Small intestine (tissue), 16 donors: Measurements from ENCODE around the gene PSME3IP1. TPM values are rescaled to one million over a fixed set of nuclear protein-coding genes. Genes with fewer than 3 reads are reported as not detected.
A peak's percentile ranks its signal among the peaks of the same experiment; 100 is the strongest.

Experiments used
- DNase-seq, 2 donors: peaks; one replicate each; pipeline versions ENCODE4 v3.0.0 to v3.0.0-alpha.2; 2013
- FAIRE-seq: peaks from 2 replicates; lab custom pipeline; 2012; peaks lifted over from hg19 to GRCh38; lab: Jason Lieb, UNC
- H3K27ac ChIP-seq, 3 donors: one replicate each; pipeline ENCODE4 v1.5.1; 2013; ENCODE audit warnings: low read length in 2 of 3, mild to moderate bottlenecking in 2 of 3, control low read depth in 1 of 3, inconsistent platforms in 1 of 3, low read depth in 1 of 3, moderate library complexity in 1 of 3
- H3K27me3 ChIP-seq, 3 donors: one replicate each; pipeline ENCODE4 v1.6.1; 2013; ENCODE audit warnings: low read length in 3 of 3, inconsistent platforms in 1 of 3; ENCODE audit not compliant: control insufficient read depth in 3 of 3, insufficient read depth in 3 of 3
- H3K36me3 ChIP-seq, 3 donors: one replicate each; pipeline ENCODE4 v1.6.1; 2013; ENCODE audit warnings: low read length in 3 of 3, inconsistent platforms in 1 of 3, low read depth in 1 of 3, mild to moderate bottlenecking in 1 of 3, moderate library complexity in 1 of 3; ENCODE audit not compliant: control insufficient read depth in 3 of 3, insufficient read depth in 2 of 3
- H3K4me1 ChIP-seq, 3 donors: one replicate each; pipeline ENCODE4 v1.6.1; 2013; ENCODE audit warnings: low read length in 2 of 3, inconsistent platforms in 1 of 3, low read depth in 1 of 3, mild to moderate bottlenecking in 1 of 3, moderate library complexity in 1 of 3; ENCODE audit not compliant: control insufficient read depth in 3 of 3, insufficient read depth in 2 of 3
- H3K4me3 ChIP-seq, 3 donors: one replicate each; pipeline ENCODE4 v1.5.1; 2013; ENCODE audit warnings: low read length in 3 of 3, control low read depth in 1 of 3, inconsistent platforms in 1 of 3, low read depth in 1 of 3, mild to moderate bottlenecking in 1 of 3, moderate library complexity in 1 of 3
- H3K9me3 ChIP-seq, 2 donors: one replicate each; pipeline ENCODE4 v1.6.1; 2013; ENCODE audit warnings: low read depth in 1 of 2, low read length in 1 of 2; ENCODE audit not compliant: control insufficient read depth in 2 of 2, insufficient read depth in 1 of 2
- WGBS, 3 donors: extraction: QIAGEN DNeasy Blood & Tissue Kit; methylation state at CpG; one replicate each; pipeline ENCODE4 v1.1.7; 2013; 5-methylcytosine and 5-hydroxymethylcytosine counted together
- long read RNA-seq, 10 donors: transcript quantifications; one replicate each; lab custom pipeline, GENCODE V29; 2026
- polyA plus RNA-seq, 4 donors: library from polyadenylated mRNA; stranded (reverse) in 3 of 4; unstranded in 1 of 4; fragments of 200-250 nt in 3 of 4; fragments of 120-200 nt in 1 of 4; gene quantifications; one replicate each; pipeline versions ENCODE4 v1.2.1 to v1.2.3, GENCODE V29; 2013
- donor health status: healthy with polysubstance abuse.
- donor health status: control.
- donor health status: control.
- donor health status: Bipolar disorder and iron deficiency.
- donor health status: healthy.

Gene PSME3IP1
- polyA plus RNA-seq = 10 to 100 TPM; 60.8 to 93.4 (median 70.6) TPM
- long read RNA-seq, donor 1 = 0 reads
- long read RNA-seq, donor 2, partial matches to known transcripts = 0 of 3 reads
- long read RNA-seq, donor 2, other reads (novel, unspliced or antisense) = 0 of 3 reads
- long read RNA-seq, donor 3, transcript FAM192A-201 (7 exons, 2,848 nt) = major isoform, 6 of 8 reads
- long read RNA-seq, donor 3, partial matches to known transcripts = 0 of 8 reads
- long read RNA-seq, donor 3, other reads (novel, unspliced or antisense) = 0 of 8 reads
- long read RNA-seq, donor 4 = 0 reads
- long read RNA-seq, donor 5, partial matches to known transcripts = 0 of 2 reads
- long read RNA-seq, donor 5, other reads (novel, unspliced or antisense) = 0 of 2 reads
- long read RNA-seq, donor 6, partial matches to known transcripts = 0 of 8 reads
- long read RNA-seq, donor 6, other reads (novel, unspliced or antisense) = 0 of 8 reads
- long read RNA-seq, donor 7, transcript FAM192A-201 (7 exons, 2,848 nt) = major isoform, 21 of 27 reads
- long read RNA-seq, donor 7, transcript FAM192A-218 (7 exons, 1,086 nt) = minor isoform, 5 of 27 reads
- long read RNA-seq, donor 7, partial matches to known transcripts = 0 of 27 reads
- long read RNA-seq, donor 7, other reads (novel, unspliced or antisense) = 0 of 27 reads
- long read RNA-seq, donor 8, partial matches to known transcripts = 0 of 2 reads
- long read RNA-seq, donor 8, other reads (novel, unspliced or antisense) = 0 of 2 reads
- long read RNA-seq, donor 9, partial matches to known transcripts = 0 of 1 reads
- long read RNA-seq, donor 9, other reads (novel, unspliced or antisense) = 0 of 1 reads
- long read RNA-seq, donor 10, transcript FAM192A-201 (7 exons, 2,848 nt) = major isoform, 9 of 39 reads
- long read RNA-seq, donor 10, partial matches to known transcripts = 25 of 39 reads
- long read RNA-seq, donor 10, other reads (novel, unspliced or antisense) = 0 of 39 reads

- DNase-seq = peak; percentile 100
- 0 to 1% (median 1%) methylated on average over 57 to 64 of the region's 64 CpGs for WGBS, 3 donors
- peaks cover 0 to 8% (median 0%) of the 10 kb centered on the region in 3 donors for H3K4me1 ChIP-seq
Measured at GRCh38 chr16:57185945-57186871, at the start of gene PSME3IP1, which contains the start of gene RSPRY1. Gene PSME3IP1, minus strand, starts transcription at chr16:57186039. Its CDS starts 12,185 bp downstream, at chr16:57173854. Gene RSPRY1, plus strand, starts transcription at chr16:57186329. Its CDS starts 18,330 bp downstream, at chr16:57204659.

GRCh38 chr16:57235128-57236021 is 49.5 kb upstream of the PSME3IP1 start:
- Histone ChIP-seq H3K27ac (no peak overlapping the region), H3K4me3 (no peak overlapping the region), H3K9me3 (no peaks in the 10 kb centered on the region), H3K27me3 (no peaks in the 10 kb centered on the region), H3K4me1 (no peaks in the 10 kb centered on the region), H3K36me3 (peaks cover 9 to 30% (median 30%) of the 10 kb centered on the region in 3 donors)
- FAIRE-seq = no peak
- WGBS, 3 donors = 58 to 71% (median 70%) methylated on average over 8 of the region's 8 CpGs
- peak in 1 of 2 donors; percentile 29 for DNase-seq

More at GRCh38 chr16:57185945-57186871, at the start of gene PSME3IP1, which contains the start of gene RSPRY1:
- FAIRE-seq = peak; percentile 85
- H3K36me3 ChIP-seq = peaks cover 0 to 8% (median 0%) of the 10 kb centered on the region in 3 donors
- H3K4me3 ChIP-seq = peak within 1 kb of the TSS; percentile 72 to 100 (median 91)
- H3K27me3 ChIP-seq = no peaks in the 10 kb centered on the region
- H3K9me3 ChIP-seq = no peaks in the 10 kb centered on the region
- H3K27ac ChIP-seq = peak within 1 kb of the TSS; percentile 65 to 98 (median 95)

DNA sequence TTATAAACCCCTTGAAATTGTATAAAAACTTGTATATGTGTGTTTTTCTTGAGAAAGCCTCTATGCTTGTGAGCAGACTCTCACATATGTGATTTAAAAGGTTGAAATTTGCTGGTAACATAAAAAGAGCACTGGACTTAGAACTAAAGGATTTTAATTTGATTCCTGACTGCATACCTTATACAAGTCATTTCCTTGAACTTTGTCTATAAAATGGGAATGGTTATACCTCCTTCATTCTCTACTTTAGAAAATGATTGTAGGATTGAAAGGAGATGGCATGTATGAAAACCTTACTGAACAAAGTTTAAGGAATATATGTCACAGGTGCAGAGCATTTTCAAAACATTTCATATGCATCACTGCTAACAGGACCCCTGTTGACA is 48.9 kb upstream of the PSME3IP1 start:
- Histone ChIP-seq H3K27me3 (no peaks in the 10 kb centered on the region), H3K9me3 (no peaks in the 10 kb centered on the region), H3K27ac (no peak overlapping the region), H3K4me1 (no peaks in the 10 kb centered on the region), H3K4me3 (no peak overlapping the region), H3K36me3 (peaks cover 9 to 36% (median 30%) of the 10 kb centered on the region in 3 donors)
- FAIRE-seq = no peak
- no peak for DNase-seq

DNA sequence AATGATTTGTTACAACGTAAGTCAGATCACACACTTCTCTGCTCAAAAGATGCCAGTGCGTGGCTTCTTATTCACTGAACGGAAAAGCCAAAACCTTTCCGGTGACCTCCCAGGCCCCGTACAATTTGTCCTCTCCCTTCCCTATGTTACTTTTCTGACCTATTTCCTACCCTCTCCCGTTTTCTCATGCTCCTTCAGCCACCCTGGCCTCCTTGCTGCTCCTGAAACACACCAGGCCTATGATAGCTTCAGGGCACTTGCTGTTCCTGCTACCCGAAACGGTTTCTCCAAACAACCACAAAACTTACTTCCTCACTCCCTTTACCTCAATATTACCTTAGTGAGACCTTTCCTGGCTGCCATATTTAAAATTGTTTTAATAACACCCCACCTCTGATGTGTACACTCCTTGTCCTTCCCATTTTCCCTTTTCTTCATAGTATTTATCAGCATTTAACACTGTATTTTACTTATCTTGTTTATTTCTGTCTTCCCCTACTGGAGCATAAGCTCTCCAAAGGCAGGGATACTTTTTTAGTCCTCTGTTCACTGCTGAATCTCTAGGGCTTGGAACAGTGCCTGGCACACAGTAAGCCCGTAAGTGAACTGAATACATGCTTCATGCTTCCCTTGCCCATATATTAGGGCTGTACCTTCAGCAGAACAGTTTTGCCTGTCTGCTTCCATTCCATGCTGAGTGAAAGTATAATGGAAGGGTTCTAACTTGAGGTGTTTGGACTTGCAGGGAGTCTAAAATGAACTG is 48.3 kb upstream of the PSME3IP1 start:
- Histone ChIP-seq H3K27ac (no peak overlapping the region), H3K9me3 (no peaks in the 10 kb centered on the region), H3K27me3 (no peaks in the 10 kb centered on the region), H3K4me3 (no peak overlapping the region), H3K36me3 (peaks cover 9 to 40% (median 30%) of the 10 kb centered on the region in 3 donors), H3K4me1 (no peaks in the 10 kb centered on the region)
- 93 to 95% (median 95%) methylated on average over 9 of the region's 9 CpGs for WGBS, 3 donors
- DNase-seq (no peak), FAIRE-seq (no peak)

- no peak for DNase-seq
- WGBS, 3 donors = 80 to 93% (median 85%) methylated on average over 3 of the region's 3 CpGs
Measured at GRCh38 chr16:57231821-57232350, 46.0 kb upstream of the PSME3IP1 start.

GRCh38 chr16:57229079-57229478 is 43.2 kb upstream of the PSME3IP1 start:
- Histone ChIP-seq H3K27me3 (no peaks in the 10 kb centered on the region), H3K36me3 (peaks cover 8 to 41% (median 40%) of the 10 kb centered on the region in 3 donors), H3K27ac (no peak overlapping the region), H3K4me3 (no peak overlapping the region), H3K4me1 (no peaks in the 10 kb centered on the region), H3K9me3 (no peaks in the 10 kb centered on the region)
- FAIRE-seq (no peak), DNase-seq (no peak)
- 68 to 87% (median 81%) methylated on average over 1 of the region's 1 CpG for WGBS, 3 donors

More at GRCh38 chr16:57231821-57232350, 46.0 kb upstream of the PSME3IP1 start:
- Histone ChIP-seq H3K4me3 (no peak overlapping the region), H3K27me3 (no peaks in the 10 kb centered on the region), H3K9me3 (no peaks in the 10 kb centered on the region), H3K4me1 (no peaks in the 10 kb centered on the region), H3K27ac (no peak overlapping the region), H3K36me3 (peaks cover 6 to 39% (median 32%) of the 10 kb centered on the region in 3 donors)
- FAIRE-seq = no peak
